Endothelial cell of umbilical vein (primary cell): ENCODE measurements around the gene MAGI1. TPM values are rescaled to one million over a fixed set of nuclear protein-coding genes. Genes with fewer than 3 reads are reported as not detected.

Experiments used
- BruUV-seq: library from RNA; stranded (reverse); fragments of 400-500 nt; replicated peaks from 2 replicates; lab custom pipeline; 2021; lab: Mats Ljungman, UMichigan
- CTCF ChIA-PET: fragments of 300-600, 350-600 bp; sonication (Branson Sonifier 250); formaldehyde crosslinking; loops from one replicate; lab custom pipeline; 2021; ENCODE audit warnings: antibody characterized with exemption, inconsistent platforms; lab: Charles Lee
- POLR2A ChIA-PET: fragments of 300-600, 350-600 bp; sonication (Branson Sonifier 250); formaldehyde crosslinking; loops from one replicate; lab custom pipeline; 2021; ENCODE audit warnings: antibody characterized with exemption, inconsistent platforms; lab: Charles Lee
- DNase-seq: peaks from one replicate; pipeline ENCODE4 v3.0.0-alpha.2; 2011; ENCODE audit warnings: low read depth, low spot score
- FAIRE-seq: peaks from 2 replicates; lab custom pipeline; 2011; peaks lifted over from hg19 to GRCh38; lab: Jason Lieb, UNC
- H2AFZ ChIP-seq: 2 replicates; pipeline ENCODE4 v1.6.0; 2012; ENCODE audit warnings: low read depth, low read length, control low read depth, inconsistent platforms
- H3K27ac ChIP-seq: 2 replicates; pipeline ENCODE4 v1.5.1; 2011; ENCODE audit warnings: low read depth, mild to moderate bottlenecking, control low read depth, low read length, moderate library complexity; ENCODE audit not compliant: insufficient read depth
- H3K27me3 ChIP-seq, 2 experiments: 2 replicates each; pipeline versions ENCODE4 v1.6.0 to v1.6.1; 2011; ENCODE audit warnings: low read length in 2 of 2, mixed read lengths in 1 of 2; ENCODE audit not compliant: control insufficient read depth in 2 of 2, insufficient read depth in 2 of 2
- H3K36me3 ChIP-seq, 2 experiments: 2 replicates in 1 of 2; 3 replicates in 1 of 2; pipeline ENCODE4 v1.5.1; 2011; ENCODE audit warnings: low read length in 2 of 2, mild to moderate bottlenecking in 1 of 2, moderate library complexity in 1 of 2; ENCODE audit not compliant: control insufficient read depth in 2 of 2, insufficient read depth in 2 of 2; ENCODE audit errors: extremely low read depth in 1 of 2
- H3K4me1 ChIP-seq: 3 replicates; pipeline ENCODE4 v1.5.1; 2011; ENCODE audit warnings: mild to moderate bottlenecking, low read length; ENCODE audit not compliant: control insufficient read depth, insufficient read depth; ENCODE audit errors: extremely low read depth
- H3K4me2 ChIP-seq: 2 replicates; pipeline ENCODE4 v1.6.1; 2011; ENCODE audit warnings: low read length, control low read depth, mixed read lengths; ENCODE audit not compliant: insufficient read depth
- H3K4me3 ChIP-seq, 3 experiments: fragments of 200-600 bp in 1 of 3; sonication (generic), shearing (Covaris generic) in 1 of 3; replicated peaks in 1 of 3; 2 replicates each; pipeline ENCODE4 v1.5.1; 2011 to 2016; ENCODE audit warnings: control low read depth in 3 of 3, low read length in 3 of 3, mild to moderate bottlenecking in 2 of 3, inconsistent platforms in 1 of 3, low read depth in 1 of 3, moderate library complexity in 1 of 3; ENCODE audit not compliant: insufficient read depth in 1 of 3
- H3K79me2 ChIP-seq: 2 replicates; pipeline ENCODE4 v1.6.0; 2012; ENCODE audit warnings: low read length, inconsistent platforms; ENCODE audit not compliant: control insufficient read depth, insufficient read depth
- H3K9ac ChIP-seq: replicated peaks from 2 replicates; pipeline ENCODE3; 2011; ENCODE audit warnings: low read length, control low read depth; ENCODE audit not compliant: insufficient read depth; ENCODE audit errors: extremely low read depth
- H3K9me1 ChIP-seq: replicated peaks from 3 replicates; pipeline ENCODE4 v1.6.0; 2011; ENCODE audit warnings: mild to moderate bottlenecking, low read length; ENCODE audit not compliant: control insufficient read depth, insufficient read depth; ENCODE audit errors: extremely low read depth
- H3K9me3 ChIP-seq: replicated peaks from 2 replicates; pipeline ENCODE4 v1.5.1; 2012; ENCODE audit warnings: low read length, inconsistent platforms; ENCODE audit not compliant: control insufficient read depth, insufficient read depth
- H4K20me1 ChIP-seq: replicated peaks from 2 replicates; pipeline ENCODE3; 2011; ENCODE audit warnings: mild to moderate bottlenecking, low read length; ENCODE audit not compliant: control insufficient read depth, insufficient read depth; ENCODE audit errors: extremely low read depth
- EZH2 ChIP-seq: IDR thresholded peaks from 2 replicates; pipeline ENCODE4 v1.6.1; 2012; ENCODE audit warnings: borderline replicate concordance, low read depth, mild to moderate bottlenecking, moderate library complexity, low read length, inconsistent platforms; ENCODE audit not compliant: severe bottlenecking
- FOS ChIP-seq: IDR thresholded peaks from 2 replicates; pipeline ENCODE4 v1.6.1; 2011; ENCODE audit warnings: mild to moderate bottlenecking, low read length, moderate library complexity, borderline replicate concordance; ENCODE audit not compliant: insufficient read depth
- GATA2 ChIP-seq: IDR thresholded peaks from 2 replicates; pipeline ENCODE4 v1.7.0; 2011; ENCODE audit warnings: low read depth, mild to moderate bottlenecking, moderate library complexity, mixed read lengths, low read length; ENCODE audit not compliant: insufficient read length, insufficient read depth
- JUN ChIP-seq: IDR thresholded peaks from 2 replicates; pipeline ENCODE4 v1.6.1; 2011; ENCODE audit warnings: borderline replicate concordance, low read depth; ENCODE audit not compliant: insufficient read length, insufficient read depth
- MYC ChIP-seq: IDR thresholded peaks from one replicate; pipeline ENCODE4 v1.6.1; 2011; ENCODE audit warnings: mild to moderate bottlenecking, low read depth, low read length
- POLR2A ChIP-seq: IDR thresholded peaks from 2 replicates; pipeline ENCODE4 v1.6.1; 2012; ENCODE audit warnings: low read depth, mild to moderate bottlenecking, control low read depth, low read length
- POLR2AphosphoS5 ChIP-seq: IDR thresholded peaks from 2 replicates; pipeline ENCODE4 v1.6.1; 2012; ENCODE audit warnings: low read depth, mild to moderate bottlenecking, control low read depth, low read length, moderate library complexity; ENCODE audit not compliant: insufficient read depth
- dilution Hi-C: fragments of 300-500 bp; cut with MboI; formaldehyde crosslinking; loops from one replicate; pipeline ENCODE4 v1.15.0; 2019; ENCODE audit warnings: low sequenced_read_pairs; ENCODE audit not compliant: extremely low pct_ligation_motif_present
- intact Hi-C: fragments of 100-400 bp; cut with micrococcal nuclease; formaldehyde crosslinking; loops from one replicate; pipeline ENCODE4 v1.10.0; 2022
- polyA plus RNA-seq, 4 experiments: library from polyadenylated mRNA; depleted of rRNA in 3 of 4; stranded (reverse) in 3 of 4; unstranded in 1 of 4; fragments of >200 nt; gene quantifications; 2 replicates each; pipeline versions ENCODE4 v1.2.1 to v1.2.3, GENCODE V29; 2011 to 2012; ENCODE audit warnings: missing spikeins in 1 of 4
- total RNA-seq: library from RNA; stranded (reverse); gene quantifications from 2 replicates; pipeline ENCODE4 v1.2.3, GENCODE V29; 2021
- TF ChIP-seq, protein P1 (sequence below): IDR thresholded peaks from 2 replicates; pipeline ENCODE4 v1.6.1; 2011; ENCODE audit not compliant: insufficient read depth, insufficient read length
- TF ChIP-seq, protein P2 (sequence below), 2 donors: IDR thresholded peaks; 1 replicate in 1 of 2; 2 replicates in 1 of 2; pipeline ENCODE4 v1.5.1; 2011; ENCODE audit warnings: low read length in 2 of 2, mild to moderate bottlenecking in 2 of 2, moderate library complexity in 2 of 2, control low read depth in 1 of 2, inconsistent platforms in 1 of 2, low read depth in 1 of 2; ENCODE audit not compliant: insufficient read depth in 1 of 2; ENCODE audit errors: extremely low read depth in 1 of 2

Gene MAGI1
- total and polyA plus RNA-seq, 2 donors (not counting 3 experiments of a cell fraction or from before 2014, with no cell fraction given) = 10.1 to 47.9 TPM

GRCh38 chr3:65907232-65908130 lies 131.2 kb downstream of the MAGI1 start:
- Histone ChIP-seq H3K4me2 (no peak overlapping the region), H3K27me3 (no peaks in the 10 kb centered on the region), H3K4me3 (no peak overlapping the region), H3K36me3 (no peaks in the 10 kb centered on the region), H3K79me2 (no peaks in the 10 kb centered on the region), H4K20me1 (peaks cover 4% of the 10 kb centered on the region), H3K9ac (no peak overlapping the region), H3K4me1 (no peaks in the 10 kb centered on the region), H3K9me3 (no peaks in the 10 kb centered on the region), H2AFZ (no peak overlapping the region), H3K27ac (no peak overlapping the region), H3K9me1 (no peaks in the 10 kb centered on the region)
- no TSS peak for BruUV-seq
- dilution Hi-C loops (no loop called here), intact Hi-C loops (no loop called here)
- no peak for DNase-seq
- no peak for TF ChIP-seq POLR2AphosphoS5
- TF ChIP-seq, protein P1, sequence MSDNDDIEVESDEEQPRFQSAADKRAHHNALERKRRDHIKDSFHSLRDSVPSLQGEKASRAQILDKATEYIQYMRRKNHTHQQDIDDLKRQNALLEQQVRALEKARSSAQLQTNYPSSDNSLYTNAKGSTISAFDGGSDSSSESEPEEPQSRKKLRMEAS = no peak
- no peak for TF ChIP-seq MYC
- TF ChIP-seq, protein P2, sequence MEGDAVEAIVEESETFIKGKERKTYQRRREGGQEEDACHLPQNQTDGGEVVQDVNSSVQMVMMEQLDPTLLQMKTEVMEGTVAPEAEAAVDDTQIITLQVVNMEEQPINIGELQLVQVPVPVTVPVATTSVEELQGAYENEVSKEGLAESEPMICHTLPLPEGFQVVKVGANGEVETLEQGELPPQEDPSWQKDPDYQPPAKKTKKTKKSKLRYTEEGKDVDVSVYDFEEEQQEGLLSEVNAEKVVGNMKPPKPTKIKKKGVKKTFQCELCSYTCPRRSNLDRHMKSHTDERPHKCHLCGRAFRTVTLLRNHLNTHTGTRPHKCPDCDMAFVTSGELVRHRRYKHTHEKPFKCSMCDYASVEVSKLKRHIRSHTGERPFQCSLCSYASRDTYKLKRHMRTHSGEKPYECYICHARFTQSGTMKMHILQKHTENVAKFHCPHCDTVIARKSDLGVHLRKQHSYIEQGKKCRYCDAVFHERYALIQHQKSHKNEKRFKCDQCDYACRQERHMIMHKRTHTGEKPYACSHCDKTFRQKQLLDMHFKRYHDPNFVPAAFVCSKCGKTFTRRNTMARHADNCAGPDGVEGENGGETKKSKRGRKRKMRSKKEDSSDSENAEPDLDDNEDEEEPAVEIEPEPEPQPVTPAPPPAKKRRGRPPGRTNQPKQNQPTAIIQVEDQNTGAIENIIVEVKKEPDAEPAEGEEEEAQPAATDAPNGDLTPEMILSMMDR (IDR thresholded peaks at IDR 0.05; ENCODE audit: extremely low read depth in 1 of 2, insufficient read depth in 1 of 2, low read depth in 1 of 2, low read length in 2 of 2) = no peak
- TF ChIP-seq JUN = no peak
- TF ChIP-seq FOS = no peak
- TF ChIP-seq GATA2 = no peak
- no peak for TF ChIP-seq POLR2A
- no peak for TF ChIP-seq EZH2
- ChIA-PET POLR2A (no interaction called here), CTCF (no interaction called here)
- FAIRE-seq = no peak
